AG09309 (cell line): ENCODE data around the gene CDH13.

Experiments used
- DNase-seq: peaks from one replicate; pipeline ENCODE4 v3.0.0-alpha.2; 2010; ENCODE audit warnings: low read depth
- H3K4me3 ChIP-seq: 2 replicates; pipeline ENCODE4 v1.5.1; 2011; ENCODE audit warnings: mild to moderate bottlenecking, low read depth, low read length, moderate library complexity; ENCODE audit not compliant: control insufficient read depth
- CTCF ChIP-seq: IDR thresholded peaks from 2 replicates; pipeline ENCODE4 v1.5.1; 2011; ENCODE audit warnings: mild to moderate bottlenecking, low read depth, low read length, inconsistent platforms; ENCODE audit not compliant: insufficient read depth, control insufficient read depth; ENCODE audit errors: missing control alignments

Gene CDH13

GRCh38 chr16:83674931-83675535, 1048.3 kb downstream of the CDH13 start:
- no peak overlapping the region for H3K4me3 ChIP-seq
- DNase-seq = no peak
- no peak for TF ChIP-seq CTCF

GRCh38 chr16:83676086-83676485, 1049.3 kb downstream of the CDH13 start:
- DNase-seq = no peak
- no peak overlapping the region for H3K4me3 ChIP-seq
- TF ChIP-seq CTCF = no peak

- no peak for TF ChIP-seq CTCF
- H3K4me3 ChIP-seq = no peak overlapping the region
- no peak for DNase-seq
These were observed 1054.2 kb downstream of the CDH13 start for GRCh38 chr16:83680980-83681379.

GRCh38 chr16:83681381-83681956, 1054.7 kb downstream of the CDH13 start:
- H3K4me3 ChIP-seq = no peak overlapping the region
- DNase-seq = no peak
- no peak for TF ChIP-seq CTCF

GRCh38 chr16:83682116-83682867, 1055.5 kb downstream of the CDH13 start:
- no peak for TF ChIP-seq CTCF

GRCh38 chr16:83682868-83683235, 1056.1 kb downstream of the CDH13 start:
- TF ChIP-seq CTCF = no peak
- DNase-seq = no peak
- no peak overlapping the region for H3K4me3 ChIP-seq

More at GRCh38 chr16:83682116-83682867, 1055.5 kb downstream of the CDH13 start:
- no peak overlapping the region for H3K4me3 ChIP-seq
- no peak for DNase-seq
